Heart right ventricle (tissue), 16 donors: ENCODE measurements around the gene PAFAH1B2. TPM values are rescaled to one million over a fixed set of nuclear protein-coding genes. Genes with fewer than 3 reads are reported as not detected.
"Not testable (repeated sequence)": the region's sequence is repeated elsewhere in the genome, so short reads cannot be mapped to it uniquely, and the experiment has no call there.

ENCODE experiments used
- ATAC-seq, 8 donors: fragments of 200-7000 bp; cut with Tn5 transposase; one replicate each; pipeline ENCODE4 v1.9.1; 2020; ENCODE audit warnings: mild to moderate bottlenecking in 8 of 8, moderate library complexity in 8 of 8, moderate number of reproducible peaks in 1 of 8
- DNase-seq, 2 donors: peaks; one replicate each; pipeline ENCODE4 v3.0.0-alpha.2; 2020
- H3K27ac ChIP-seq, 10 donors: fragments of 200-600 bp; sonication (generic) in 2 of 10; one replicate each; pipeline versions ENCODE4 v1.5.0 to v1.8.0; 2020 to 2022; ENCODE audit warnings: mild to moderate bottlenecking in 3 of 10
- H3K27me3 ChIP-seq, 7 donors: fragments of 200-600 bp; one replicate each; pipeline ENCODE4 v1.8.0; 2021 to 2022; ENCODE audit warnings: mild to moderate bottlenecking in 2 of 7
- H3K36me3 ChIP-seq, 9 donors: fragments of 200-600 bp; sonication (generic) in 1 of 9; one replicate each; pipeline versions ENCODE4 v1.5.0 to v1.8.0; 2020 to 2022; ENCODE audit warnings: mild to moderate bottlenecking in 2 of 9
- H3K4me1 ChIP-seq, 9 donors: fragments of 200-600 bp; sonication (generic) in 1 of 9; one replicate each; pipeline versions ENCODE4 v1.5.0 to v1.8.0; 2020 to 2022; ENCODE audit warnings: mild to moderate bottlenecking in 4 of 9
- H3K4me3 ChIP-seq, 10 donors: fragments of 200-600 bp; sonication (generic) in 2 of 10; one replicate each; pipeline versions ENCODE4 v1.5.0 to v1.8.0; 2020 to 2022; ENCODE audit warnings: mild to moderate bottlenecking in 7 of 10, moderate library complexity in 2 of 10
- H3K9me3 ChIP-seq, 11 donors: fragments of 200-600 bp in 10 of 11; sonication (generic) in 2 of 11; one replicate each; pipeline versions ENCODE4 v1.5.0 to v1.8.0; 2013 to 2022; ENCODE audit warnings: mild to moderate bottlenecking in 2 of 11, control low read depth in 1 of 11, moderate library complexity in 1 of 11
- WGBS, 2 donors: extraction: QIAGEN DNeasy Blood & Tissue Kit; methylation state at CpG; one replicate each; pipeline ENCODE4 v1.1.7; 2013; ENCODE audit warnings: inconsistent platforms in 1 of 2; 5-methylcytosine and 5-hydroxymethylcytosine counted together
- intact Hi-C, 10 donors: fragments of 100-400 bp; cut with DNase I; formaldehyde crosslinking; loops; one replicate each; pipeline versions ENCODE4 v1.11.1 to v1.14.2; 2022
- polyA plus RNA-seq, 2 donors: library from polyadenylated mRNA; stranded (reverse); fragments of 200-250 nt; gene quantifications; one replicate each; pipeline ENCODE4 v1.2.3, GENCODE V29; 2013
- total RNA-seq, 10 donors: library from RNA; stranded (reverse); fragmentation: NEBNext Ultra II Directional in 3 of 10; extraction: Animal tissue kit (Norgen Biotek cat#: 25700) in 3 of 10; gene quantifications; one replicate each; pipeline versions ENCODE4 v1.2.1 to v1.2.4, GENCODE V29; 2021 to 2023
- TF ChIP-seq, protein P1 (sequence below), 9 donors: fragments of 200-600 bp; sonication (generic) in 2 of 9; IDR thresholded peaks; one replicate each; pipeline versions ENCODE4 v1.5.0 to v1.8.0; 2021 to 2022; ENCODE audit warnings: antibody characterized with exemption in 9 of 9, mild to moderate bottlenecking in 5 of 9, moderate library complexity in 1 of 9
- donor health status: Arrhythmogenic right ventricular cardiomyopathy.
- donor health status: ischemic (EF 13 %, LVEDD 7.1; RV severe dilation, severe dysfunction).
- donor health status: healthy with polysubstance abuse.
- donor health status: DM: no; HTN: yes; CAD: no.
- donor health status: DM: no; HTN: no; CAD: no.
- donor health status: ischemic (EF 25% LVEDD 6.9; RV normal size, moderate dysfunction).
- donor health status: ischemic (EF 25% LVEDD 5.7; RV mildly dilated, moderate dysfunction).
- donor health status: healthy.
- donor health status: DM: yes; HTN: yes; CAD: no.
- donor health status: Ischemic cardiomyopathy.
- donor health status: ischemic (EF 35%, LVEDD 5.7; RV mildly dilated, moderate dysfunction).
- donor health status: nonischemic (EF 11% LVEDD 7.7; RV severe dilation, severe dysfunction).
- donor health status: DM: yes; HTN: yes; CAD: no.
- donor health status: PGD.
- donor health status: ischemic (EF 29% LVEDD 5.4; RV normal size, mild dysfunction).
- donor health status: nonischemic (EF 23%, LVEDD 6.1; RV moderate dilation, normal function).

Gene PAFAH1B2
- total and polyA plus RNA-seq, 12 donors: 18.7 to 71.5 (median 59.4) TPM

GRCh38 chr11:117202386-117203068, 58.4 kb downstream of the PAFAH1B2 start:
- ATAC-seq: no peak
- intact Hi-C loops: no loop called here
- Histone ChIP-seq H3K27ac (peak overlapping the region in 9 of 10 donors; percentile 49 to 92 (median 87)), H3K9me3 (no peaks in the 10 kb centered on the region), H3K4me1 (peaks cover 6 to 74% (median 42%) of the 10 kb centered on the region in 9 donors), H3K36me3 (peaks cover 0 to 36% (median 11%) of the 10 kb centered on the region in 9 donors), H3K4me3 (peak overlapping the region in 7 of 10 donors; percentile 8 to 65 (median 55)), H3K27me3 (no peaks in the 10 kb centered on the region)
- WGBS, 2 donors: 78 to 79% methylated on average over 7 of the region's 7 CpGs
- TF ChIP-seq, protein P1, sequence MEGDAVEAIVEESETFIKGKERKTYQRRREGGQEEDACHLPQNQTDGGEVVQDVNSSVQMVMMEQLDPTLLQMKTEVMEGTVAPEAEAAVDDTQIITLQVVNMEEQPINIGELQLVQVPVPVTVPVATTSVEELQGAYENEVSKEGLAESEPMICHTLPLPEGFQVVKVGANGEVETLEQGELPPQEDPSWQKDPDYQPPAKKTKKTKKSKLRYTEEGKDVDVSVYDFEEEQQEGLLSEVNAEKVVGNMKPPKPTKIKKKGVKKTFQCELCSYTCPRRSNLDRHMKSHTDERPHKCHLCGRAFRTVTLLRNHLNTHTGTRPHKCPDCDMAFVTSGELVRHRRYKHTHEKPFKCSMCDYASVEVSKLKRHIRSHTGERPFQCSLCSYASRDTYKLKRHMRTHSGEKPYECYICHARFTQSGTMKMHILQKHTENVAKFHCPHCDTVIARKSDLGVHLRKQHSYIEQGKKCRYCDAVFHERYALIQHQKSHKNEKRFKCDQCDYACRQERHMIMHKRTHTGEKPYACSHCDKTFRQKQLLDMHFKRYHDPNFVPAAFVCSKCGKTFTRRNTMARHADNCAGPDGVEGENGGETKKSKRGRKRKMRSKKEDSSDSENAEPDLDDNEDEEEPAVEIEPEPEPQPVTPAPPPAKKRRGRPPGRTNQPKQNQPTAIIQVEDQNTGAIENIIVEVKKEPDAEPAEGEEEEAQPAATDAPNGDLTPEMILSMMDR (IDR thresholded peaks at IDR 0.05): no peak
- no peak for DNase-seq

- DNase-seq (no peak), ATAC-seq (no peak)
- peaks cover 6 to 69% (median 37%) of the 10 kb centered on the region in 9 donors for H3K4me1 ChIP-seq
- peak overlapping the region in 3 of 10 donors; percentile 46 to 60 (median 60) for H3K4me3 ChIP-seq
- peaks cover 0 to 32% (median 11%) of the 10 kb centered on the region in 9 donors for H3K36me3 ChIP-seq
- intact Hi-C loops: no loop called here
- no peaks in the 10 kb centered on the region for H3K9me3 ChIP-seq
- TF ChIP-seq, protein P1 (IDR thresholded peaks at IDR 0.05): no peak
- peak overlapping the region in 3 of 10 donors; percentile 87 to 92 (median 88) for H3K27ac ChIP-seq
- H3K27me3 ChIP-seq: no peaks in the 10 kb centered on the region
- 93 to 95% methylated on average over 10 of the region's 10 CpGs for WGBS, 2 donors
Observed at GRCh38 chr11:117203069-117203407, 59.0 kb downstream of the PAFAH1B2 start.

GRCh38 chr11:117204283-117205080, 60.4 kb downstream of the PAFAH1B2 start:
- DNase-seq: no peak
- Histone ChIP-seq H3K4me3 (peak overlapping the region in 1 of 10 donors; percentile 60), H3K27ac (peak overlapping the region in 9 of 10 donors; percentile 14 to 92 (median 41)), H3K4me1 (peaks cover 0 to 55% (median 23%) of the 10 kb centered on the region in 9 donors), H3K27me3 (no peaks in the 10 kb centered on the region), H3K36me3 (peaks cover 0 to 34% (median 11%) of the 10 kb centered on the region in 9 donors), H3K9me3 (no peaks in the 10 kb centered on the region)
- intact Hi-C loops: loop anchor here in 4 of 10 donors (5.0 kb wide), 1 partner anchor 72 kb away; no protein-coding TSS in a partner anchor
- WGBS, 2 donors: 69 to 76% methylated on average over 17 of the region's 17 CpGs
- no peak for ATAC-seq
- TF ChIP-seq, protein P1 (IDR thresholded peaks at IDR 0.05): no peak

DNA sequence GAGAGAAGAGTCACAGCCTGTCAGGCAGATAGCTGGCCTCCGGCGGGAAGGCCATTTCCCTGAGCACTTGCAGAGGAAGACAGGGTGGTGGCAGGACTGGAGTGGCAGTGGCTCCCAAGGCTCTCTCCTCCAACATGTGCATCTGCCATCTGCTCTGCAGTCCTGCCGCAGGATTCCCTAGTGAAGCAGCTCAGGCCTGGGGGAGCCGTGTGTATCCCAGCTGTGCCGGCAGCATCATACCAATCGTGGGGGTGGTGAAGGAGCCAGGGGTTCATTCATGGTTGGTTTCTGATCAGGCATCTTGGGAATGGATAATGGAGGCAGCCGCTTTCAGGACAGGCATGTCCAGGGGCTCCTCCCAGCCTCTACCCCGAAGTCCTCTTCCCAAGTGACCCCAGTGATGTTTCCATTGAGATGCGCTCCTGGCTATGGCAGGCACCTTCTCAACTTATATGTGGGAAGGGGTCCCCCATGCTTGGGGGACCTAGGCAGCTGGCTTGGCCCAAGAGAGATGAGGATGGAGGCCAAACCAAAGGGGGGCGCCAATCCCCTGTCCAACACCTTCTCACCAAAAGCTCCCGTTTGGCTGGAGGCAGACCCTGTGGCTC, 61.2 kb downstream of the PAFAH1B2 start:
- 79 to 87% methylated on average over 11 of the region's 11 CpGs for WGBS, 2 donors
- Histone ChIP-seq H3K27me3 (no peaks in the 10 kb centered on the region), H3K4me3 (no peak overlapping the region), H3K9me3 (no peaks in the 10 kb centered on the region), H3K4me1 (peaks cover 0 to 49% (median 23%) of the 10 kb centered on the region in 9 donors), H3K36me3 (peaks cover 0 to 43% (median 11%) of the 10 kb centered on the region in 9 donors), H3K27ac (peak overlapping the region in 9 of 10 donors; percentile 11 to 92 (median 41))
- TF ChIP-seq, protein P1 (IDR thresholded peaks at IDR 0.05): no peak
- no peak for DNase-seq
- intact Hi-C loops: loop anchor here in 4 of 10 donors (5.0 kb wide), 1 partner anchor 73 kb away; no protein-coding TSS in a partner anchor
- no peak for ATAC-seq

DNA sequence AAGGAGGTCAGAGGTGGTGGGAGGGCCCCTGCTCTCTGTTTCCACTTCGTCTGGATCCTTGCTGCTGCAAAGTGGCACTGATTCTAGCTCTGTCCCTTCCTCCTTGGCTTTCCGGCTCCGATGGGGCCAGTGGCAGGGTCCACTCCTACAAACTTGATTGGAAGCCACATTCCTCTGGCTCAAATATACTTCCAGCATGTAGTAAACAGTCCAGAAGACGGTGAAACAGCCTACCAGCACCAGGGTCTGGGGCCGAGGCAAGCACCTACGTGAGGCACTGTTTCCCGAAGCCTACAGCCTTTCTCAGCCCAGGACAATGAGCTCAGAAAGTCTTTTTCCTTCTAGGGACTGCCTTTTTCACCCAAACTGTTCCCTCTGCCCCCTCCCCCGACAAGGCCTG, 62.0 kb downstream of the PAFAH1B2 start:
- peaks cover 0 to 45% (median 22%) of the 10 kb centered on the region in 9 donors for H3K4me1 ChIP-seq
- DNase-seq, H3K9me3 ChIP-seq, H3K4me3 ChIP-seq, H3K27me3 ChIP-seq: not testable (repeated sequence)
- peak overlapping the region in 3 of 10 donors; percentile 19 to 34 (median 31) for H3K27ac ChIP-seq
- 64 to 79% methylated on average over 7 to 8 of the region's 8 CpGs for WGBS, 2 donors
- peaks cover 0 to 50% (median 11%) of the 10 kb centered on the region in 9 donors for H3K36me3 ChIP-seq
- intact Hi-C loops: loop anchor here in 4 of 10 donors (5.0 kb wide), 1 partner anchor 74 kb away; no protein-coding TSS in a partner anchor
- ATAC-seq: peak in 5 of 8 donors; percentile 1 to 6 (median 2)
